ENCODE results near the gene HNRNPLL.
A peak's percentile ranks its signal among the peaks of the same experiment; 100 is the strongest.
"Not testable (repeated sequence)": the region's sequence is repeated elsewhere in the genome, so short reads cannot be mapped to it uniquely, and the experiment has no call there.

The HNRNPLL gene

DNA sequence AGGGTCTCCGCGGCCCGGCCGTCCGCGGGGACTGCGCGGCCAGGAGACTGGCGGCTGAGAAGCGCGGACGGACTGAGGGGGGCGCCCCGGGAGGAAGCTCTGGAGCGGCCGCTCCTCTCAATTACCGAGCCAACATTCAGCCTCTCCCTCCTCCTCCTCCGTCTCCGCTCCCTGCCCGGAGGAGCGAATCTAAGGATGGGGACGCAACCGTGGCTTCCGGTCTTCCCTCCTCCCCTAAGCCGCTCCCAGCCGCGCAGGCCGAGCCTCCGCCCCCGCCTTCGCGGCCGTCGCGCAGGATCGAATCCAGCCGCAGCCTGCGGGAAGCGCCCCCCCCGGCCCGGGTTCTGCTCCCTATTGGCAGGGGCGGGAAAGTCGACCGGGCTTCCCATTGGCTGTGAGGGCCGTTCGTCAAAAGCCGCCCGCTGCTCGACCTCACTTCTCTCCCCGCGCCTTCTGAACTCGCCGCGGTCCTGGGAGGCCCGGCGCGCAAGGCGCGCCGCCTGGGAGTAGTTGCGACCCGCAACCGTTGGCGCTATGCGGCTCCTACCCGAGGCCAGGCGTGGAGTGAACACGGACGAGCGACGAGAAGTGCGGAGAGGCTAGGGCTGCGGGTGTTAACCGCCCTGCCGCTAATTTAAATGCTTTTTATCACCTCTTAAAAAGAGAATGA, at the start of gene HNRNPLL:
Gene HNRNPLL (minus strand): TSS at position 197 of the 670 bp plus-strand sequence. CDS start 302 bp downstream, outside the sequence.
- DNase-seq (ENCODE audit: low spot score), result peak; percentile 98

DNA sequence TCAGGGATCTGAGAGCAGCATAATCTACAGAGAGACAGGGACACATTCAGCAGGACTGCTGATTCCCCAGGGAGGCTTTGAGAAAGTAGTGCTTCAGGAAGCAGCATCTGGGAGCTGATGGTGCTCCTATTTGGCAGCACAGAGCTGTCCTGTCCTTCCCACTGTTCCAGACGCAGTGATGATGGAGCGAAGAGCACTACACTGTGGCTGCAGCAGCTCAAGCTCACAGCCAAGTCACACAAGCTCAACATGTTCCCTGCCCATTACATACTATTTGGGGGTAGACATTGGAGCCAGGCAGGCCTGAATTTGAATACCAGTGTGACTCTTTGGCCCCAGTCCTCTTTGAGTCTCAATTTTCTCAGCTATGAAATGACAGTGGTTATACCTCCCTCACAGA, 48.0 kb upstream of the HNRNPLL start:
- no peak for DNase-seq (ENCODE audit: low spot score)

DNA sequence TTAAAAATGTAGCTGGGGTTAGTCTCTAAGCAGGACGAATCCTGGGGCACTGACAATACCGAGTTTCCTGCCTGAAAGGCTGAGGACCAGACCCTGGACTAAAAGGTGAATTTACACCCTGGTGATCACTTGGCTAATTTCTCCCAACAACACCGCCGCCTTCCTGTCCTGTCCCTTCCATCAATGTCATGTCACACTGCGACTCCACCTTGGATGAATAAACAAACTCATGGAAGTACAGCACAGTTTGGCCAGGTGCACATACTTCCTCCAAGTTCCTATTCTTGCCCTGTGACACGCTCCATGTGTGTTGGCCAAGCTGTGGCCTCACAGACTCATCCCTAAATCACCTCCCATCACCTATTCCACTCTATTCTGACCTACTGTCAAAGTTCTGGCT, 47.3 kb upstream of the HNRNPLL start:
- DNase-seq (ENCODE audit: low spot score), result no peak

DNA sequence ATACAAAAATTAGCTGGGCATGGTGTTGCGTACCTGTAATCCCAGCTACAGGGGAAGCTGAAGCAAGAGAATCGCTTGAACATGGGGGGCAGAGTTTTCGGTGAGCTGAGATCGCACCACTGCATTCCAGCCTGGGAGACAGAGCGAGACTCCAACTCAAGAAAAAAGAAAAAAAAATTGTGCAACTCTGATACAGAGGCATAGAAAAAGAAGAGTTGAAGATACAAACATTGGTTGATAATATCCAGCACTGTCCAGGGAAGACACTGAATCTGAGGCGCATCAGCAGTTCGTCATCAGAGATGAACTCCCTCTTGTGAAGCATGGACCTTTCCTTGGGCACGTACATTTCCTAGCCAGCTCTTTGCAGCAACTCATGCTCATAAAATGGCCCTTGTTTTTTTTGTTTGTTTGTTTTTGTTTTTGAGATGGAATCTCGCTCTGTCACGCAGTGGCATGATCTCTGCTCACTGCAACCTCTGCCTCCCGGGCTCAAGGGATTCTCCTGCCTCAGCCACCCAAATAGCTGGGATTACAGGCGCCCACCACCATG, 46.5 kb upstream of the HNRNPLL start:
- DNase-seq (ENCODE audit: low spot score), result no peak

DNA sequence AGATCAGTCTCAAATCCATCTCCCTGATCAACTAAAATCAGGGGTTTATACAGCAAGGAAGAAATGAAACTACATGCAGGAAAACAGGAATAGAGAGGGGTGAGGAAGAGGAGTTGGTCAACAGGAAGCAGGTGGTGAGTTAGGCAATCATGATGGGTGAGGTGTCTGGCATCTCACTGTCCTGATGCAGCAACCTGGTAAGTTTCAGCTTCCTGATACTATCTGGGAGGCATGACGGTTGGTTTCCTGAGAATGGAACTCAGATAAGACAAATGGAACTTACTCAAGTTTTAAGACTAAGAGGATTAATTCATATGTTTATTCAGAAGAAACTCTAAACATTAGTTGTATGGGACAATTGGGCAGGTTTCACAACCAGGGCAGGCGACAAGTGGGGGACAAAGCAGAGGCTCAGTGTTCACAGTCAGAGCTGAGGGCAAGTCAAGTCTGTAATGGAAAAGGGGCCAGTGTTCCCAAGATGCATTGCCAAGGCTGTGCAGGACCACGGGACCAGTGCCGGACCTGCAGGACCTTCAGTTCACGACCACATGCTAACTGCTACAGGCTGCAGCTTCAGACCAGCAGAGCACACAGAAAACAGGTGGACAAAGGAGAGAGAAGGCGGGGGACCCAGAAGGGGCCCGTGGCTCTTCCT, 45.5 kb upstream of the HNRNPLL start:
- DNase-seq (ENCODE audit: low spot score), result no peak

DNA sequence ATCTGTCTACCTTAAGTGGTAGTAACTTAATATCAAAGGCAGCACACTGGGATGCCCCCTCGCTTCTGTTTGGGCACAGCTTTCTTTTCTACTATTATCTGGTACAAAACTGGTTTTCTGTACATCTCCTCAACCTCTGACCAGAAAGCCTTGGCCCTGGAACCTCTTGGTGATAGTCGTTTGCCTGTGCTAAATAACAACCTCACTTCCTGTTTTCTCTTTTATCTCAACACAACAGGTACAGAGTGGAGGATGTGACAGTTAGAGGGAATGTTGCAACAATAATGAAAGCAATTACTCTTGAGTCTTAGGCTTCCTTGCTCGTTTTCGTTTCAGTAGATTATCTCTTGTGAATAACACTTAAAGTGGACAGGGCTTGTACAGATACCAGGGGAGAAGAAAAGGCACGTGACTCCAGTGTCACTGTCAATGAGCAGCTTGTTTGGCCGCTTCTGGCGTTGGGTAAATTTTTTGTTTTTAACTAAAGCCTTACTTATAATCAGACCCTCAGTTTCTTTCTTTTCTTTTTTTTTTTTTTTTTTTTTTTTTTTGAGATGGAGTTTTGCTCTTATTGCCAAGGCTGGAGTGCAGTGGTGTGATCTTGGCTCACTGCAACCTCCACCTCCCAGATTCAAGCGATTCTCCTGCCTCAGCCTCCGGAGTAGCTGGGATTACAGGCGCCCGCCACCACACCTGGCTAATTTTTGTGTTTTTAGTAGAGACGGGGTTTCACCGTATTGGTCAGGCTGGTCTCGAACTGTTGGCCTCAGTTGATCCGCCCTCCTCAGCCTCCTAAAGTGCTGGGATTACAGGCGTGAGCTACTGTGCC, 41.2 kb upstream of the HNRNPLL start:
- not testable (repeated sequence) for DNase-seq (ENCODE audit: low spot score)

DNA sequence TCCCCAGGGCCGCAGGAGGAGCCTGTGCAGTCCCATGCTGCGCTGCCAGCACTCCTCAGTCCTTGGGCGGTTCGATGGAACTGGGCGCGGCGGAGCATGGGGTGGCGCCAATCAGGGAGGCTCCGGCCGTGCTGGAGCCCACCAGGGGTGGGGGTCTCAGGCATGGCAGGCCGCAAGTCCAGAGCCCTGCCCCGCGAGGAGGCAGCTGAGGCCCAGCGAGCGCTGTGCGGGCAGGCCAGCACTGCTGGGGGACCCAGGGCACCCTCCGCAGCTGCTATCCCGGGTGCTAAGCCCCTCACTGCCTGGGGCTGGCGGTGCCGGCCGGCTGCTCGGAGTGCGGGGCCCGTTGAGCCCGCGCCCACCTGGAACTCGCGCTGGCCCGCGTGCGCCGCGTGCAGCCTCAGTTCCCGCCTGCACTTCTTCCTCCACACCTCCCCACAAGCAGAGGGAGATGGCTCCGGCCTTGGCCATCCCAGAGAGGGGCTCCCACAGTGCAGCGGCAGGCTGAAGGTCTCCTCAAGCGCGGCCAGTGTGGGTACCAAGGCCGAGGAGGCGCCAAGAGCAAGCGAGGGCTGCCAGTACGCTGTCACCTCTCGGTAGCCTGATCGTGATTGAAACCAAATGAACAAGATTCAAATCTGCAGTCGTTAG, 40.4 kb upstream of the HNRNPLL start:
- no peak for DNase-seq (ENCODE audit: low spot score)

DNA sequence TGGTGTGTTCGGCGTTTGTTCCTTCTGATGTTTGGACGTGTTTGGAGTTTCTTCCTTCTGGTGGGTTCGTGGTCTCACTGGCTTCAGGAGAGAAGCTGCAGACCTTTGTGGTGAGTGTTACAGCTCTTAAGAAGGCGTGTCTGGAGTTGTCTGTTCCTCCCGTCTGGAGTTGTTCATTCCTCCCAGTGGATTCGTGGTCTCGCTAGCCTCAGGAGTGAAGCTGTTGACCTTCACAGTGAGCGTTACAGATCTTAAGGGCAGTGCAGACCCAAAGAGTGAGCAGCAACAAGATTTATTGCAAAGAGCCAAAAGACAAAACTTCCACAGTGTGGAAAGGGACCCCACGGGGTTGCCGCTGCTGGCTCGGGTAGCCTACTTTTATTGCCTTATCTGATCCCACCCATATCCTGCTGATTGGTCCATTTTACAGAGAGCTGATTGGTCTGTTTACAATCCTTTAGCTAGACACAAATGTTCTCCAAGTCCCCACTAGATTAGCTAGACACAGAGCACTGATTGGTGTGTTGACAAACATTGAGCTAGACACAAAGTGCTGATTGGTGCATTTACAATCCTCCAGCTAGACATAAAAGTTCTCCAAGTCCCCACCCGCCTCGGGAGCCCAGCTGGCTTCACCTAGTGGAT, 39.8 kb upstream of the HNRNPLL start:
- not testable (repeated sequence) for DNase-seq (ENCODE audit: low spot score)

DNA sequence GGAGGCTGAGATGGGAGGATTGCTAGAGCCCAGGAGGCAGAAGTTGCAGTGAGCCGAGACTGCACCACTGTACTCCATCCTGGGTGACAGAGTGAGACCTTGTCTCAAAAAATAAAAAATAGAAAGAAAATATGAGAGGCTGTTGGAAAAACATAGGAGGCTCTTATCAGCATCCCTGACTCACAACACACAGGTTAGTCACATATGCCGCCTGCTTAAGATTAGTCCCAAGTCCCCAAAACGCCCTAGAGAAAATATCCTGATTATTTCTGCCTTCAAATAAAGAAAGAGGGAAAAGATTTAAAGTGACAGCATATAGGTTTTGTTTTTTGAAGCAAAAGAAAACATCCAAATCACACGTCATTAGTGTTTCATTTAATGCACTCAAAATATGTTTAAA, 33.3 kb upstream of the HNRNPLL start:
- no peak for DNase-seq (ENCODE audit: low spot score)

DNA sequence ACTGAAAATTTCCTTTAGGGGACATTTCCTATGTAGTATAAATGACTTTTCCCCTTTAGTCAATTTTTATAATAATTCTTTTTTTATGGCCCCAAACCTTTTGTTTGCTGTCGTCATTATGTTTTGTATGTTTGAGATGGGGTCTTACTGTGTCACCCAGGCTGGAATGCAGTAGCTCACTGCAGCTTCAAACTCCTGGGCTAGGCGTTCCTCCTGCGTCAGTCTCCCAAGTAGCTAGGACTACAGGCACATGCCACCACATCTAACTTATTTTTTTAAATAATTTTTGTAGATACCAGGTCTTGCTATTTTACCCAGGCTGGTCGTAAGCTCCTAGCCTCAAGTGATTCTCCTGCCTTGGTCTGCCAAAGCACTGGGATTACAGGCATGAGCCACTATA, 32.4 kb upstream of the HNRNPLL start:
- no peak for DNase-seq (ENCODE audit: low spot score)

DNA sequence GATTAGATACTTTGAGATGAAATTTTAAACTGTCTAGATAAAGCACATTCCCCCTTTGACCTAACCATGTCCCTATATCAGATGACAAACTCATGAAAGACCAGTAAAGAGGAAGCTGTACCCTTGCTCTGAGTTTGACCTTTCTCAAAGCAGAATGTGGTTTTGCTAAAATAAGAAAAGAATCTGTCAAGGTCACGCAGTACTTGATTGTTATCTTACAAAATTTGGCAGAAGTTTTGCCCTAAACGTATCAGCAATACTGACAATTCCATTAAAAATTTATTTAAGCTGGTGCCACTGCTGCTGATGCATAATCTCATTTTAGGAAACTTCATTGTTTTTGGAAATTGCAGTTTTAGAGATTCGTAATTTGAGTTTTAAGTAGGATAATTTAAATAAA, 32.0 kb upstream of the HNRNPLL start:
- DNase-seq (ENCODE audit: low spot score), result no peak

DNA sequence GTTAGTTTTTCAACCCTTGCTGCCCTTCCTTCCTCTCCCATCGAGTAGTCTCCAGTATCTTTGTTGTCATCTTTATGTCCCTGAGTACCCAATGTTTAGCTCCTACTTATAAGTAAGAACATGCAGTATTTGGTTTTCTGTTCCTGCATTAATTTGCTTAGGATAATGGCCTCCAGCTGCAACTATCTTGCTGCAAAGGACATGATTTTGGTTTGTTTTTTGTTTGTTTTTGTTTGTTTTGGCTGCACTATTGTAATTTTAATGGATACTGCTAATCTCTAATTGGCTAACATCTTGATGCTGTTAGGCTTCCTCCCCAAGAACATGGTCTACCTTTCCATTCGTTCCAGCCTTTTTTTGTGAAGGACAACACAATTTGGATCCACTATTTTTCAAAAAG, 31.2 kb upstream of the HNRNPLL start:
- DNase-seq (ENCODE audit: low spot score), result no peak

DNA sequence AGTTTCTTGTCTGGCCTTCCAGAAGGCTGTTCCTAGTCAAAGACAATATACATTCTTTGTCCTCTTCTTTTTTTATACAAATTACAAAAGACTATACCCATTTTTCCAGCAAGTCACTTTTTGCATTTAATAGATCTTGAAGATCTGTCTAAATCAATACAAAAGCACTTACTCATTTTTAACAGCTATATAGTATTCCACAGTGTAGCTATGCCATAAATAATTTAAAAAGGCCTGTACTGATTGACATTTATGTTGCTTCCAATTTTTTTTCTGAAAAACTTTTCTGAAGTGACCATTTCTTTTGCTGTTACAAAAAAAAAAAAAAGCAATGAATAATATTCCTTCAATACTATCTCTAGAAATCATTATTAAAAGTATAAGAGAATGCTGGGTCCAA, 30.3 kb upstream of the HNRNPLL start:
- no peak for DNase-seq (ENCODE audit: low spot score)

DNA sequence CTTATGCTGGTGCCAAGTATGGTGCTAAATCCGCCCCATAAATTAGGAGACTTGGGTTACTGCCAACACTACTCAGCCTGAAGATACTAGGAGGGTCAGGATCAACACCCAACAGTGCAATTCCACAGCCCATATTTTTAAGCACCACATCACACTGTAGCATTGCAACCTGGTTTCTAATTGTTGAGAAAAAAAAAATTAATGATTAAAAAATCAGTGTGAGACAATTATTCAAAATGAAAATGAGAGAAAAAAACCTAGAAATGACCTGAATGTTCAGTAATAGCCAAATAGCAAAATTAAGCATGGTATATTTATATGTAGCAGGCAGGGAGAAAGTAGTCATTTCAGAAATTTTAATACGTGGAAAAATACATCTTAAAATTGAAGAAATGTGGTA, 29.2 kb upstream of the HNRNPLL start:
- DNase-seq (ENCODE audit: low spot score), result no peak

DNA sequence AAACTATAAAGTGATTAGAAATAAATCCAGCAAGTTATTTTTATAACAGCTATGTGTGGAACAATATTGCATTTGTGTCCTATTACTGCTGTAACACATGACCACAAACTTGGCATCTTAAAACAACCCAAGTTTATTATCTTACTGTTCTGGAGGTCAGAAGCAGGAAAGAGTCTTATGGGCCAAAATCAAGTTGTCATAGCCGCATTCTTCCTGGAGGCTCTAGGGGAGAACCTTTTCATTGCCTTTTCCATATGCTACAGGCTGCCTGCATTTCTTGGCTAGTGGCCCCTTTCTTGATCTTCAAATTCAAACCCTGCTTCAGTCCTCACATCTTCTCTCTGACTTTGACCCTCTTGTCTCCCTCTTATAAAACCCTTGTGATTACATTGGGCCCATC, 27.0 kb upstream of the HNRNPLL start:
- no peak for DNase-seq (ENCODE audit: low spot score)

DNA sequence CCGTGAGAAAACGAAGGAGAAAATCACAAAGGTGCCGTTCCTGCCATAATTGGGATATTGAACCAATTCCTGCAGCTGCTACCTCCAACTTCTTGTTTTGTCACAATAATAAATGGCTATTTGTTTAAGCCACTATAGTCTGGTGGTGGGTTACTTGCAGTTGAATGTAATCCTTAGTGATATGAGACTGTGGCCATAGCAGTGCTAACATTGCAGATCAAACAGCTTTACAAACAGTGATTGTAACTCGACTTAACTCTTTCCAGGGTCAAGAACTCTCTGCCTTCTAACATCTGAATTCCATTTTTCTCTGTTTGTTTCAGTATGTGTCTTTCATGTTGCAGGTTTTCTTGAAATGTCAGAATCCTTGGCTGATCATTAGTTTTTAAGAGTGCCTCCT, 24.7 kb upstream of the HNRNPLL start:
- no peak for DNase-seq (ENCODE audit: low spot score)

DNA sequence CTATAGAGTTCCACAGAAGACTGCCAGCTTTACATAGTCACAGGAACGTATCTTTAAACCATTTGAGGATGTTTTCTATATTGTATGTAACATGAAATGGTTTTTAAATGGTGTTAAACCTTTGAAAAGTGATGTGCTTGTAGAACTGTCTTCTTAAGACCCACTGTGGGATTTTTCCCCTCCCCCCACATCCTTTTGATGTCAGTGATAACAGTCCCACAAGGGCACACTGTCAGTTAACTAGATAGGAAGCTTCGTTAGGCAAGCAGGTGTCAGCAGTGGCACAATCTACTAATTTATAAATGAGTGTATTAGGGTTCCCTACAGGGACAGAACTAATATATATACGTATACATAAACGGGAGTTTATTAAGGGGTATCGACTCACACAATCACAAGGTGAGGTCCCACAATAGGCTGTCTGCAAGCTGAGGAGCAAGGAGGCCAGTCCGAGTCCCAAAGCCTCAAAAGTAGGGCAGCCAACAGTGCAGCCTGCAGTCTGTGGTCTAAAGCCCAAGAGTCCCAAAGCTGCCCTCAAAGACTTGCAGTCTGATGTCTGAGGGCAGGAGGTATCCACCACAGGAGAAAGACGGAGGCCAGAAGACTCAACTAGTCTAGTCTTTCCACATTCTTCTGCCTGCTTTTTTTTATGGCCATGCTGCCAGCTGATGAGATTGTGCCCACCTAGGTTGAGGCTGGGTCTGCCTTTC, 23.8 kb upstream of the HNRNPLL start:
- no peak for DNase-seq (ENCODE audit: low spot score)

DNA sequence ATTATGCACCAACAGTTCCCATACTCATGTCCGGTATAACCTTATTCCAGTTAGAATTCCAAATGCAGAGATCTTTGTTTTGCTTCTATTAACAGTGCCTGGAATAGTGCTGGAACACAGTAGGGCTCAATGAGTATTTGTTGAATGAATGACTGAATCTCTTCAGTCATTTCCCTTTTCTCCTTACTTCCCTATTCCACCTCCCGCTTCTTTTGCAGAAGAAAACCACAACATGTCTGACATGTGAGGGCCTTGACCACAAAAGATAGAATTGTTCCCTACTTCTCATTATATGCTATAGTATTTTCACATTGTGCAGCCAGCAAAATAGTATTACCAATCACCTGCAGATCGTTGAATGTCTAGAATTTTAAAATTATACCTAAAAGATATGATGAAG, 19.5 kb upstream of the HNRNPLL start:
- no peak for DNase-seq (ENCODE audit: low spot score)

DNA sequence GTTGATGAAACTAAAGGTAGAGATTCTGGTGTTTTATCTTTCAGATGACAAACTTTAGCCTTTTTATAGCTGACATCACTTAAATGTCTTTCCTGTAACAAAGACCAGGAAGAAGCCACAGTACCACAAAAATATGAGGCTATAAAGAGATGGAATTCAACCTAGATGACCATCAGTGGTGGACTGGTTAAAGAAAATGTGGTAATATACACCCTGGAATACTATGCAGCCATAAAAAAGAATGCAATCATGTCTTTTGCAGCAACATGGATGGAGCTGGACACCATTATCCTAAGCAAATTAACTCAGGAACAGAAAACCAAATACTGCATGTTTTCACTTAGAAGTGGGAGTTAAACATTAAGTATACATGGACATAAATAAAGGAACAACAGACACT, 18.3 kb upstream of the HNRNPLL start:
- DNase-seq (ENCODE audit: low spot score), result no peak

DNA sequence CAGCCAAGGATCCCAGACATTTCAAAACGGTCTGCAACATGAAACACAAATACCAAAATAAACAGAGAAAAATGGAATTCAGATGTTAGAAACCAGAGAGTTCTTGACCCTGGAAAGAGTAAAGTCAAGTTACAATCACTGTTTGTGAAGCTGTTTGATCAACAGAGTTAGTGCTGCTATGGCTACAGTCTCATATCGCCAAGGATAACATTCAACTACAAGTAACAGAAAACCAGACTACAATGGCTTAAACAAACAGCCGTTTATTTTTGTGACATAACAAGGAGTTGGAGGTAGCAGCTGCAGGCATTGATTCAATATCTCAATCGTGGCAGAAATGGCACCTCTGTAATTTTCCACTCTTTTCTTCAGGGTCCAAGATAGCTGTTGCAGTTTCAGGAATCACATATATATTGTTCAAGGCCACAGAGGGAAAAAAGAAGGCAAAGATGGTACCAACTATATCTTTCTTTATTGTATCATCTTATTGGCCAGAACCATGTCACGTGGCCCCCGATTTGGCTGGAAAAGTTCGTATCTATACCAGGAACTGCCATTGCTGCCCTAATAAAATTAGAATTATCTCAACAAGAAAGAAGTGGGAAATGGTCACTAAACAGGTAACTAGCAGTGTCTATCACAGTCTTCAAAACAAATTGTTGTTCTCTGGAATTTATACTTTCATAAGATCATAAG, 17.7 kb upstream of the HNRNPLL start:
- DNase-seq (ENCODE audit: low spot score), result peak; percentile 67
